KBM-7 (cell line): Measurements from ENCODE around the gene C9orf152.
"Not testable (repeated sequence)": the region's sequence is repeated elsewhere in the genome, so short reads cannot be mapped to it uniquely, and the experiment has no call there.

Experiments
- DNase-seq: peaks from one replicate; pipeline ENCODE4 v3.0.0-alpha.2; 2015
- in situ Hi-C: fragments of 300-500 bp; cut with MboI; formaldehyde crosslinking; loops from 2 replicates; pipeline ENCODE4 v1.14.3; 2020; ENCODE audit warnings: low sequenced_read_pairs, low pct_unique_long_range_greater_than_20kb, mixed read lengths

C9orf152 gene, protein sequence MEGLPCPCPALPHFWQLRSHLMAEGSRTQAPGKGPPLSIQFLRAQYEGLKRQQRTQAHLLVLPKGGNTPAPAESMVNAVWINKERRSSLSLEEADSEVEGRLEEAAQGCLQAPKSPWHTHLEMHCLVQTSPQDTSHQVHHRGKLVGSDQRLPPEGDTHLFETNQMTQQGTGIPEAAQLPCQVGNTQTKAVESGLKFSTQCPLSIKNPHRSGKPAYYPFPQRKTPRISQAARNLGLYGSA

GRCh38 chr9:110208031-110208430 lies at the start of gene C9orf152:
Gene C9orf152 (minus strand): TSS chr9:110208159. CDS start chr9:110207579, 580 bp downstream.
- in situ Hi-C loops, result no loop called here
- DNase-seq, result no peak

GRCh38 chr9:110257097-110257841 lies 49.3 kb upstream of the C9orf152 start:
- in situ Hi-C loops, result no loop called here
- DNase-seq, result no peak

GRCh38 chr9:110256380-110257096 lies 48.6 kb upstream of the C9orf152 start, which contains the start of gene TXN:
Gene TXN (minus strand): TSS chr9:110256507. CDS start chr9:110256435, 72 bp downstream.
- in situ Hi-C loops, result no loop called here

GRCh38 chr9:110255463-110256379 lies 47.8 kb upstream of the C9orf152 start:
- peak; percentile 59 for DNase-seq
- in situ Hi-C loops, result no loop called here

More at GRCh38 chr9:110256380-110257096, 48.6 kb upstream of the C9orf152 start, which contains the start of gene TXN:
- DNase-seq, result peak; percentile 91

GRCh38 chr9:110255034-110255462 lies 47.1 kb upstream of the C9orf152 start:
- no peak for DNase-seq
- in situ Hi-C loops, result no loop called here

DNA sequence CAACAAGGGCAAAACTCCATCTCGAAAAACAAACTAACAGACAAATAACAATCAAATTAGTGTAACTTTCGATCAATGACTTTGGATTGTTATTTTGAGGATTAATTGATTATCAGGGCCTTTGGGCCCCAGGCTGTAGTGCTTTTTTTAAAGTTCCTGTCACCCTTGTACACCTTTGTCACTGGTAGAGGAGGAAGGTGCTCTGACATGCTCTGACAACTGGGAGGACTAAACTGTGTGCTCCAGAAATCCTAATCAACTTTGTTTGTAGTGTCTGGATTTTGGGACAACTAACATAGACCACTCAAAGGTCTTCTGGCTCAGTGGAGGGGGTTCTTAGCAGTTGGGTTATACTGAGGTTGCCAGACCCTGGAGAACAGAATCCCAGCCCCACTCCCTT lies 46.5 kb upstream of the C9orf152 start:
- DNase-seq, result no peak
- in situ Hi-C loops, result no loop called here

GRCh38 chr9:110252509-110253139 lies 44.7 kb upstream of the C9orf152 start:
- DNase-seq, result peak; percentile 20
- in situ Hi-C loops, result no loop called here

DNA sequence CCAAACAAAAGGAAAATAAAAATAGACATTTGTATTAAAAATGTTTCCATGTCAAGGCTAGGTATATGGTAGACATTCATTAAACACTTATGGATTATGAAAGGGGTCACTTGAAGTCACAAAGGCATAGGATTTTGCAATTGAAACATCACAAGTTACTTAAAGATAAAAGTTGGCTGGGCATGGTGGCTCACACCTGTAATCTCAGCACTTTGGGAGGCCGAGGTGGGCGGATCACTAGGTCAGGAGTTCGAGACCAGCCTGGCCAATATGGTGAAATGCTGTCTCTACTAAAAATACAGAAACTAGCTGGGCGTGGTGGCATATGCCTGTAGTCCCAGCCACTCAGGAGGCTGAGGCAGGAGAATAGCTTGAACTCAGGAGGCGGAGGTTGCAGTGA lies 43.8 kb upstream of the C9orf152 start:
- in situ Hi-C loops, DNase-seq: not testable (repeated sequence)

GRCh38 chr9:110251212-110251611 lies 43.3 kb upstream of the C9orf152 start:
- in situ Hi-C loops, result no loop called here

DNA sequence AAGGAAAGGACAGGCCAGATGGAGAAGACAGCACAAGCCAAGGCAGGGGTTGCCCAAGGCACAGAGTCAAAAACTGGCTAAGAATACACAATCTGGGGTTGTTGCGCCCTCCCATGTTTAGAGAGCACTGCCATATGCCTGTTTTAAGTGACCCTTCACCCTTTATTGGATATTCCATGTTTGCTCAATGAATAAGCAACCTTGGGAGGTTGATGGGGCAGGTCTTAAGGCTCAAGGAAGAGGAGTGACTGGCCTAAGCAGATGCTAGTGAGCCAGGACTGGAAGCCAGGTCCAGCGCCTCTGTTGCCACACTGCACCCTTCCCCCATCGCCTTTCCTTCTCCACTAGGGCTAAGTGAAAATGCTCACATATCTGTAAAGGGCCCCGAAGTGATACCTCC lies 41.6 kb upstream of the C9orf152 start:
- DNase-seq, result no peak
- in situ Hi-C loops, result no loop called here

More at GRCh38 chr9:110251212-110251611, 43.3 kb upstream of the C9orf152 start:
- no peak for DNase-seq

DNA sequence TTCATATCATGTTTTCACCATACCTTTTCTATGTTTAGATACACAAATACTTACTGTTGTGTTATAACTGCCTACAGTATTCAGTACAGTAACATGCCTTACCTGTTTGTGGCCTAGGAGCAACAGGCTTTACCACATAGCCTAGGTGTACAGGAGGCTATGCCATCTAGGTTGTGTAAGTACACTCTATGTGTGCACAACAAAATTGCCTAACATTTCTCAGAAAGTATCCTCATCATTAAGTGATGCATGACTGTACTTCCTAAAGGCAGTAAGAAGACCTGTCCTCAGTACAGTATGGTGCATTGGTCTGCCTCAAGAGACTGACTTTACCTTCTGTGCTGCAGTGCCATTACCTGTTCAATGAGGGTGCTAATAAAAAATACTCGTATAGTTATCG lies 40.4 kb upstream of the C9orf152 start:
- no peak for DNase-seq
- in situ Hi-C loops, result no loop called here

DNA sequence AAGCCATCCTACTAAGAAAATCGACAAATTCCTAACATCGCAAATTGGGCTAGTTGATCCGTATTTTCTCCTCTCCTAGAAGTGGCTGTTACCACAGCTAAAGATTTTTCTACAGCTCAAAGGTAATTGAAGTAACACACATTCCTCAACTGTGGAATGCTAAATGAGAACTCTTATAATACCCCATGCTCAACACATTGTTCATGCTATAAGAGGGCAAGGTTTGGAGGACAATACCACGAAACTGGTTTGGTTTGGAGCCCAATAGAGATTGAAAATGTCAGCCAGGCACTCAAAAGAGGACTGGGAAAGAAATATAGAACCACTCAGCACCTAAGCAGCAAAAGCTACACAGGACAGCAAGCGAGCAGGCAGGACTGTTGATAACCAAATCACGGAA lies 38.3 kb upstream of the C9orf152 start:
- DNase-seq, result no peak
- in situ Hi-C loops, result no loop called here

DNA sequence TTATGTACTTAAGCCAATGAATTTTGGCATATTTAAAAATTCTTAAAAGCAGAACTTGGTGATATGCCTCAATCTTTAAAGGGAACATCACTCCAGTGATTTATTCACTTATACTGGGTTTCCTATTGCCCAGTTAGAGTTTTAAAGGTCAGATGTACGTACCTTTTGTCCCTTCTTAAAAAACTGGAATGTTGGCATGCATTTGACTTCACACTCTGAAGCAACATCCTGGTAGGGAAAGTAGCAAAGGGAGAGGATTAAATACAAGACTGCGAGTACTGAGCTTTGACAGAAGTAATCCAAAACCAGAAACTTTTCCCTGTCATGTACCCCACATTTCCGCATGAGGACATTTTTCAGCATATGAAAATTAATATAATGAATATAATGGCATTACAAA lies 36.7 kb upstream of the C9orf152 start:
- in situ Hi-C loops, result no loop called here
- DNase-seq, result no peak

DNA sequence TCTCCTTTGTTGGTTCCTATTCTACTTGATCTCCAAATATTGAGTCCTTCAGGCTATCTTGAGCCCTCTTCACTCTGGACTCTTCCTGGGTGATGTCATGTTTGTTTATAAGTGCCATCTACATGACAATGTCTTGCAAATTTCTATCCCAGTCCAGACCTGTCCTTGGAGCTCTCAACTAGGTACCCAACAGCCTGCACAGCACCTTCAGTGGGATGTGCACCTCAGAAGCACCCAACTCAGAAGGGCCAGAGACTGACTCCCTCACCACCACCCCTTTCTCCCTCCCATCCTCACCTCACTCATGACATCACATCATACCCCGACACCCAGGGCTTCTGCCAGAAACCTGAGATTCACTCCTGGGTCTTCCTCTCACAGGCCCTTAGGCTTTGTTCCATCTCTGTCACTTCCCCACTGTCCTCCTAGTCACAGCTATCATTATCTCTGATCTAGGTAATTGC lies 33.9 kb upstream of the C9orf152 start:
- in situ Hi-C loops, result no loop called here
- DNase-seq, result no peak

- in situ Hi-C loops, result no loop called here
- DNase-seq, result no peak
Measured at GRCh38 chr9:110241260-110241857, 33.4 kb upstream of the C9orf152 start.

DNA sequence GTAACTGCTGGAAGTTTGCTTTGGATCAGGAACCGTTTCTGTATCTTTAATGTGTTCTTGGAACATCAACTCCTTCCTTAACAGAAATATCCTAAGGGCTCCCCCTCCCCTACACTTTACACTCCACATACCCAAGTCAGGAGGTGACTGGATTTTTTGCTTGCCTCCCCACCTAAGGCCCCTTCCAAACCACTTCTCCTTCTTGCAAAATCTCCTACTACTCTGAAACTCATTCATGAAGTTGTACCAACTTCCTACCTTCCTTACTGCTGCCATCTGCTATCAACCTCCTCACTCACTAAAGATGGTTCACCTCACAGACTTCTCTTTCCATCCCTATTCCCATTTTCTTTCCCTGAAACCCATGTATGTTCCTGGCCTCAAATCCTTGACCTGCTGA lies 32.2 kb upstream of the C9orf152 start:
- no peak for DNase-seq
- in situ Hi-C loops, result no loop called here

DNA sequence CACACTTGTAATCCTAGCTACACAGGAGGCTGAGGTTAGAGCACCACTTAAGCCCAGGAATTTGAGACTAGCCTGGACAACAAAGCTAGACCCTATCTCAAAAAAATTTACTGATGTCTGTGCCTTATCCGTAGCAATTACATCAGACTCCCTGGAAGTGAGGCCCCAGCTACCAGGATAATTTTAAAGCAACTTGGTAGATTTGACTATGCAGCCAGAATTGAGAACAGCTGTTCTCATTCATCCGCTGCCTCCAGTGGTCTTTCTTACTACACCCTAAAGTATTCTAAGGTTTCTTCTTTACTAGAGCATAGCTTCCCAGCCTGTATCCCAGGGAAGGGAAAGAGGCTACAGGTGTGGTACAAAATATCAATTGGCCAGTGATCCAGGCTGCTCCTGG lies 20.4 kb upstream of the C9orf152 start:
- no peak for DNase-seq
- in situ Hi-C loops, result no loop called here

DNA sequence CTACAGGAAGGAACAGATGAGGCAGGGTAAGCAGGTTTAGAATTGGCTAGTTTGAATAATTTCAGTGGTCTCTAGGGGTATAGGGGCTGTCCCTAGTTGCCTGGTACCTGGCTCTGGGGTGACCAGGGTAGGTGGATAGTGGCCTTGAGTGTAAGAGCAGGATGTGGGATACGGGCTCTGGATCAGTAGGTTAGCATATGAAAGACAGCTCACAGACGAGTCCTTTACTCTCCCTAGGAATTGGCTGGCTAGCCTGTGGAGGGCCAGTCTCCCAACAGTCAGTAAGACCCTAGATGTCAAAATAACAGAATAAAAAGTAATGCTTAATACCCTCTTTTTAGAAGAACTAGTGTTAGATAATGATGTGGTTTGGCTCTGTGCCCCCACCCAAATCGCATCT lies 16.6 kb upstream of the C9orf152 start:
- in situ Hi-C loops, result no loop called here
- DNase-seq, result no peak
